Body of pancreas (tissue), 4 donors: ENCODE measurements around the gene CKAP5. TPM values are rescaled to one million over a fixed set of nuclear protein-coding genes. Genes with fewer than 3 reads are reported as not detected.

Experiments used
- ATAC-seq: fragments of 150-250 bp; one replicate; pipeline ENCODE4 v1.9.1; 2016
- DNase-seq, 4 donors: peaks; one replicate each; pipeline ENCODE4 v3.0.0-alpha.2; 2019
- H3K27ac ChIP-seq, 4 donors: fragments of 200-600 bp; sonication (generic); 1 replicate in 3 of 4; 2 replicates in 1 of 4; pipeline versions ENCODE4 v1.5.1 to v1.6.1; 2016 to 2019; ENCODE audit warnings: mild to moderate bottlenecking in 1 of 4, mixed read lengths in 1 of 4, moderate library complexity in 1 of 4
- H3K27me3 ChIP-seq, 2 donors: fragments of 200-600 bp; sonication (generic); one replicate each; pipeline ENCODE4 v1.6.0; 2016; ENCODE audit warnings: mild to moderate bottlenecking in 1 of 2
- H3K36me3 ChIP-seq, 2 donors: fragments of 200-600 bp; sonication (generic); replicated peaks in 1 of 2; 2 replicates each; pipeline ENCODE4 v1.5.1; 2016; ENCODE audit warnings: low read depth in 2 of 2; ENCODE audit not compliant: insufficient read depth in 1 of 2
- H3K4me1 ChIP-seq: fragments of 200-600 bp; sonication (generic); one replicate; pipeline ENCODE4 v1.6.0; 2016
- H3K4me3 ChIP-seq, 2 donors: fragments of 200-600 bp; sonication (generic); 1 replicate in 1 of 2; 2 replicates in 1 of 2; pipeline ENCODE4 v1.5.1; 2016 to 2019
- H3K9me3 ChIP-seq, 3 donors: fragments of 200-600 bp; sonication (generic); 1 replicate in 2 of 3; 2 replicates in 1 of 3; pipeline ENCODE4 v1.5.1; 2016
- POLR2A ChIP-seq, 3 donors: fragments of 450-650 bp; IDR thresholded peaks; one replicate each; pipeline ENCODE4 v1.6.1; 2016; ENCODE audit warnings: antibody characterized with exemption in 3 of 3, mild to moderate bottlenecking in 2 of 3
- WGBS, 2 donors: methylation state at CpG; one replicate each; pipeline ENCODE4 v1.1.5; 2017; 5-methylcytosine and 5-hydroxymethylcytosine counted together
- intact Hi-C: fragments of 100-400 bp; cut with DNase I; formaldehyde crosslinking; loops from one replicate; pipeline ENCODE4 v1.15.1; 2023
- total RNA-seq, 2 donors: library from RNA; depleted of rRNA; stranded (reverse); fragments of >200 nt; gene quantifications; one replicate each; pipeline ENCODE4 v1.1.0, GENCODE V29; 2016
- TF ChIP-seq, protein P1 (sequence below), 7 experiments: fragments of 450-650 bp in 4 of 7; fragments of 200-600 bp in 3 of 7; sonication (generic) in 3 of 7; IDR thresholded peaks; one replicate each; pipeline ENCODE4 v1.5.1; 2016 to 2019; ENCODE audit warnings: antibody characterized with exemption in 7 of 7

CKAP5 gene
- total RNA-seq, 2 donors from 2014 or later: 22.8 to 24.7 TPM

DNA sequence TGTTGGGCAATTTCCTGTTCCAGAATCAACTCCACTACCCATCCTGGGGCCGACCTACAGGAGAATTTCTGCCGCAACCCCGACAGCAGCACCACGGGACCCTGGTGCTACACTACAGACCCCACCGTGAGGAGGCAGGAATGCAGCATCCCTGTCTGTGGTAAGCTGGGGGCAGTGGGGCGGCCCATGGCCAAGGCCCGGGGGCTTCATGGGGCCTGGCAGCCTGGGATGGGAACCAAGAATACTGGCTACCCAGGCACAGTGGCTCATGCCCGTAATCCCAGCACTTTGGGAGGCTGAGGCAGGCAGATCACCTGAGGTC is 122.8 kb downstream of the CKAP5 start:
- ATAC-seq: no peak
- Histone ChIP-seq H3K36me3 (no peaks in the 10 kb centered on the region), H3K4me1 (peaks cover 3% of the 10 kb centered on the region), H3K27ac (no peak overlapping the region), H3K4me3 (no peak overlapping the region), H3K9me3 (no peaks in the 10 kb centered on the region), H3K27me3 (no peaks in the 10 kb centered on the region)
- no peak for DNase-seq
- no peak for TF ChIP-seq POLR2A (IDR thresholded peaks at IDR 0.05)
- TF ChIP-seq, protein P1, sequence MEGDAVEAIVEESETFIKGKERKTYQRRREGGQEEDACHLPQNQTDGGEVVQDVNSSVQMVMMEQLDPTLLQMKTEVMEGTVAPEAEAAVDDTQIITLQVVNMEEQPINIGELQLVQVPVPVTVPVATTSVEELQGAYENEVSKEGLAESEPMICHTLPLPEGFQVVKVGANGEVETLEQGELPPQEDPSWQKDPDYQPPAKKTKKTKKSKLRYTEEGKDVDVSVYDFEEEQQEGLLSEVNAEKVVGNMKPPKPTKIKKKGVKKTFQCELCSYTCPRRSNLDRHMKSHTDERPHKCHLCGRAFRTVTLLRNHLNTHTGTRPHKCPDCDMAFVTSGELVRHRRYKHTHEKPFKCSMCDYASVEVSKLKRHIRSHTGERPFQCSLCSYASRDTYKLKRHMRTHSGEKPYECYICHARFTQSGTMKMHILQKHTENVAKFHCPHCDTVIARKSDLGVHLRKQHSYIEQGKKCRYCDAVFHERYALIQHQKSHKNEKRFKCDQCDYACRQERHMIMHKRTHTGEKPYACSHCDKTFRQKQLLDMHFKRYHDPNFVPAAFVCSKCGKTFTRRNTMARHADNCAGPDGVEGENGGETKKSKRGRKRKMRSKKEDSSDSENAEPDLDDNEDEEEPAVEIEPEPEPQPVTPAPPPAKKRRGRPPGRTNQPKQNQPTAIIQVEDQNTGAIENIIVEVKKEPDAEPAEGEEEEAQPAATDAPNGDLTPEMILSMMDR (IDR thresholded peaks at IDR 0.05): no peak
- 81 to 93% methylated on average over 5 to 8 of the region's 8 CpGs for WGBS, 2 donors
- intact Hi-C loops: no loop called here

DNA sequence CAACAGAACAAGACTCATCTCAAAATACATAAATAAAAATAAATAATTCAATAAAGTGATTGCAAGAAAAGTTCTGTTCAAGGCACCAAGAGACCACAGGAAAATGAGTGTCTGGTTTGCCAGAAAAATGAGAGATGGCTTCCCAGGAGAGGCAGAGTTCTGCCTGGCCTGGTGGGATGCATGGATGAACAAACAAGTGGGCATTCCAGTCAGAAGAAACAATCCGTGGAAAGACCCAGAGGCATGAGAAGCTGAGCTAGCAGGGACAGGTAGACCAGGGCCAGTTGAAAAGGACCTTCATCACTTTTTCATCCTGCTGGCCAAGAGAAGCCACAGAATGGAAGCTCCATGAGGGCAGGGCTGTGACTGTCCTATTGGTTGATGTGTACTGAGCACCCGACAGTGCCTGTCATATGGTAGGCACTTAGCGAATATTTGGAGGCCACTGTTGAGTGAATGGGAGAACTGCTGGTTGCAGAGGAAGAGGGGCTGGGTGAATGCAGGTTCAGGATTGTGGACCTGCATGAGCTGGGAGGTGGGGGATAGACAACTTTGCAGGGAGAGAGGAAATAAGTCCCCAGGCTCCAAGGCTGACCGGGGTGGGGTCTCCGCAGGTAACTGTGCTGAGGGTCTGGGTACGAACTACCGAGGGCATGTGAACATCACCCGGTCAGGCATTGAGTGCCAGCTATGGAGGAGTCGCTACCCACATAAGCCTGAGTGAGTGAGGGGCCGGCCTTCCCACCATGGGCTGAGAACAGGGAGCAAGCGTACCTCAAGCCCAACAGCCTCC is 123.3 kb downstream of the CKAP5 start:
- H3K4me3 ChIP-seq: no peak overlapping the region
- peaks cover 8% of the 10 kb centered on the region for H3K4me1 ChIP-seq
- no peaks in the 10 kb centered on the region for H3K27me3 ChIP-seq
- DNase-seq (no peak), ATAC-seq (no peak)
- no peaks in the 10 kb centered on the region for H3K9me3 ChIP-seq
- 89 to 91% methylated on average over 9 to 11 of the region's 11 CpGs for WGBS, 2 donors
- H3K36me3 ChIP-seq: no peaks in the 10 kb centered on the region
- no peak overlapping the region for H3K27ac ChIP-seq
- intact Hi-C loops: no loop called here
- TF ChIP-seq, protein P1 (IDR thresholded peaks at IDR 0.05): no peak
- no peak for TF ChIP-seq POLR2A (IDR thresholded peaks at IDR 0.05)

DNA sequence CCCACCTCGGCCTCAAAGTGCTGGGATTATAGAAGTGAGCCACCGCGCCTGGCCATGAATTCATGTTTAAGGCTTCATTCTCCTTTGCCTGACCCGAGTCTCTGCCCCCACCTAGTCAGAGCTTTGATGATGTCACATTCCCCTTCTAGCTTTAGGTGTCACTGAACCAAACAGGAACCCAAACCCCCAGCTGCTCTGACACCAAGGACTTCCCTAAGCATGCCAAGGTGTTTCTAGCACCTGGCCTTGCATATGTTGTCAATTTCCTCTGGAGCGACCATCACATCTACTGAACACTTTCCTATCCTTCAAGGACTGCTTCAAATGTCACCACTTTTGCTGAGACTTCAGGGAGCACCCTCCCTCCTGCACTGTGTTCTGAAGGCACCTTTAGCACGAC is 124.8 kb downstream of the CKAP5 start:
- intact Hi-C loops: no loop called here
- no peak overlapping the region for H3K4me3 ChIP-seq
- TF ChIP-seq POLR2A (IDR thresholded peaks at IDR 0.05): no peak
- TF ChIP-seq, protein P1 (IDR thresholded peaks at IDR 0.05): no peak
- no peaks in the 10 kb centered on the region for H3K36me3 ChIP-seq
- no peaks in the 10 kb centered on the region for H3K27me3 ChIP-seq
- H3K27ac ChIP-seq: no peak overlapping the region
- no peak for DNase-seq
- H3K9me3 ChIP-seq: no peaks in the 10 kb centered on the region
- WGBS, 2 donors: 78 to 83% methylated on average over 6 of the region's 6 CpGs
- peaks cover 9% of the 10 kb centered on the region for H3K4me1 ChIP-seq
- no peak for ATAC-seq

DNA sequence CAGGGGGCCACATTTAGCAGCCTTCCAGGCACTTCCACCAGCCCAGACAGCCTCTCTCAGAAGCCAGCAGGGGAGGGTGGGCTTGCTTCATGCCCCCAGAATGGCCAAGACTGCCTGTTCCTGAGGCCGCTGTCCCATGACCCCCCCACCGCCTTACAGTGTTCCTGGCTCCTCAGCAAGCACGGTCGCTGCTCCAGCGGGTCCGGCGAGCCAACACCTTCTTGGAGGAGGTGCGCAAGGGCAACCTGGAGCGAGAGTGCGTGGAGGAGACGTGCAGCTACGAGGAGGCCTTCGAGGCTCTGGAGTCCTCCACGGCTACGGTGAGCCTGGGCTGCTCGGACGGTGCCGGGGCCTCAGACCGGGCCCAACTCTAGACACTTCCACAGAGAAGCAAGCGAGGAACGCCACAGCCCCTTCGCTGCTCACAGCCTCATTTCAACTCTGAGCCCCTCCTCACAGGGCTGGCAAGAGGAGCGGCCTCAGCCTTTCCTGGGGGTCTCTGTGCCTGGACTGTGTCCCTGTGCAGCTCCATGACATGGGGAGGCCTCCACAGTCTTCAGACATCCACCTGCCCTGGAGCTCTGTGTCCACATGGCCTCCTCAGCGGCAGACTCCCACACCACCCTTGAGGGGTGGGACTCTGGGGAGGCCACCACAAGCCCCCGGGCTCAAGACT is 126.4 kb downstream of the CKAP5 start:
- no peaks in the 10 kb centered on the region for H3K27me3 ChIP-seq
- no peaks in the 10 kb centered on the region for H3K9me3 ChIP-seq
- no peak overlapping the region for H3K27ac ChIP-seq
- H3K4me3 ChIP-seq: no peak overlapping the region
- no peak for DNase-seq
- intact Hi-C loops: no loop called here
- H3K4me1 ChIP-seq: peaks cover 9% of the 10 kb centered on the region
- TF ChIP-seq POLR2A (IDR thresholded peaks at IDR 0.05): no peak
- TF ChIP-seq, protein P1 (IDR thresholded peaks at IDR 0.05): no peak
- WGBS, 2 donors: 91 to 93% methylated on average over 22 to 25 of the region's 25 CpGs
- ATAC-seq: no peak
- H3K36me3 ChIP-seq: no peaks in the 10 kb centered on the region
